Measurements from ENCODE around the gene APOL4.
"Not testable (repeated sequence)": the region's sequence is repeated elsewhere in the genome, so short reads cannot be mapped to it uniquely, and the experiment has no call there.

APOL4 gene

GRCh38 chr22:36231051-36231450 is 29.4 kb upstream of the APOL4 start:
- not testable (repeated sequence) for DNase-seq

- not testable (repeated sequence) for DNase-seq
Observed at GRCh38 chr22:36229649-36230048, 28.0 kb upstream of the APOL4 start.

- no peak for DNase-seq
Observed at GRCh38 chr22:36228944-36229343, 27.3 kb upstream of the APOL4 start.

- not testable (repeated sequence) for DNase-seq
Observed at GRCh38 chr22:36228369-36228768, 26.8 kb upstream of the APOL4 start.

GRCh38 chr22:36227806-36228205 is 26.2 kb upstream of the APOL4 start:
- no peak for DNase-seq

GRCh38 chr22:36227396-36227795 is 25.8 kb upstream of the APOL4 start:
- no peak for DNase-seq

- no peak for DNase-seq
Observed at GRCh38 chr22:36226189-36226588, 24.6 kb upstream of the APOL4 start.

GRCh38 chr22:36225333-36225922 is 23.8 kb upstream of the APOL4 start:
- DNase-seq, result no peak

- DNase-seq, result no peak
Observed at GRCh38 chr22:36224245-36224644, 22.6 kb upstream of the APOL4 start.

- DNase-seq, result no peak
Observed at GRCh38 chr22:36223504-36223903, 21.9 kb upstream of the APOL4 start.

GRCh38 chr22:36222887-36223450 is 21.4 kb upstream of the APOL4 start:
- DNase-seq, result no peak

- DNase-seq, result no peak
Observed at GRCh38 chr22:36221799-36222751, 20.5 kb upstream of the APOL4 start.

- DNase-seq, result no peak
Observed at GRCh38 chr22:36220451-36220921, 18.9 kb upstream of the APOL4 start.

GRCh38 chr22:36218648-36219193 is 17.1 kb upstream of the APOL4 start:
- no peak for DNase-seq

- DNase-seq, result no peak
Observed at GRCh38 chr22:36215981-36216380, 14.4 kb upstream of the APOL4 start.

GRCh38 chr22:36213586-36213985 is 12.0 kb upstream of the APOL4 start:
- no peak for DNase-seq

- no peak for DNase-seq
Observed at GRCh38 chr22:36212901-36213300, 11.3 kb upstream of the APOL4 start.

GRCh38 chr22:36211237-36211861 is 9.7 kb upstream of the APOL4 start:
- no peak for DNase-seq

GRCh38 chr22:36210224-36210623 is 8.6 kb upstream of the APOL4 start:
- DNase-seq, result no peak

- DNase-seq, result not testable (repeated sequence)
Observed at GRCh38 chr22:36209488-36209908, 7.9 kb upstream of the APOL4 start.

- DNase-seq, result no peak
Observed at GRCh38 chr22:36208914-36209313, 7.3 kb upstream of the APOL4 start.

GRCh38 chr22:36208162-36208765 is 6.7 kb upstream of the APOL4 start:
- DNase-seq, result no peak

- DNase-seq, result no peak
Observed at GRCh38 chr22:36206255-36206654, 4.6 kb upstream of the APOL4 start.
